Adrenal gland (tissue), 12 donors: Measurements from ENCODE around the gene SLC7A10. TPM values are rescaled to one million over a fixed set of nuclear protein-coding genes. Genes with fewer than 3 reads are reported as not detected.
"Not testable (repeated sequence)": the region's sequence is repeated elsewhere in the genome, so short reads cannot be mapped to it uniquely, and the experiment has no call there.

Experiments
- DNase-seq, 7 donors: peaks; one replicate each; pipeline ENCODE4 v3.0.0-alpha.2; 2019 to 2020
- H3K27ac ChIP-seq, 5 donors: fragments of 200-600 bp; sonication (generic) in 4 of 5; 1 replicate in 3 of 5; 2 replicates in 2 of 5; pipeline versions ENCODE4 v1.5.1 to v1.8.0; 2016 to 2020; ENCODE audit warnings: mild to moderate bottlenecking in 1 of 5
- H3K27me3 ChIP-seq: fragments of 200-600 bp; 2 replicates; pipeline ENCODE4 v1.8.0; 2021
- H3K36me3 ChIP-seq, 2 donors: fragments of 200-600 bp; replicated peaks in 1 of 2; 1 replicate in 1 of 2; 2 replicates in 1 of 2; pipeline versions ENCODE4 v1.5.1 to v1.8.0; 2018 to 2022
- H3K4me1 ChIP-seq, 2 donors: fragments of 200-600 bp; replicated peaks in 1 of 2; 1 replicate in 1 of 2; 2 replicates in 1 of 2; pipeline versions ENCODE4 v1.5.1 to v1.8.0; 2018 to 2021
- H3K4me3 ChIP-seq, 4 donors: fragments of 200-600 bp; sonication (generic) in 3 of 4; one replicate each; pipeline ENCODE4 v1.5.1; 2016 to 2018
- H3K9me3 ChIP-seq, 3 donors: fragments of 200-600 bp; sonication (generic) in 1 of 3; replicated peaks in 1 of 3; 1 replicate in 2 of 3; 2 replicates in 1 of 3; pipeline versions ENCODE4 v1.5.1 to v1.8.0; 2016 to 2021
- CTCF ChIP-seq, 6 experiments: fragments of 450-650 bp in 4 of 6; fragments of 200-600 bp in 2 of 6; sonication (generic) in 1 of 6; IDR thresholded peaks; 1 replicate in 5 of 6; 2 replicates in 1 of 6; pipeline versions ENCODE4 v1.5.1 to v1.8.0; 2016 to 2021; ENCODE audit warnings: antibody characterized with exemption in 6 of 6, mild to moderate bottlenecking in 2 of 6, moderate library complexity in 1 of 6
- POLR2A ChIP-seq, 2 donors: fragments of 450-650 bp; IDR thresholded peaks; one replicate each; pipeline ENCODE4 v1.6.1; 2017; ENCODE audit warnings: antibody characterized with exemption in 2 of 2, mild to moderate bottlenecking in 2 of 2, moderate library complexity in 1 of 2
- WGBS, 4 donors: extraction: QIAGEN DNeasy Blood & Tissue Kit in 2 of 4; methylation state at CpG; one replicate each; pipeline versions ENCODE4 v1.1.5 to v1.1.7; 2013 to 2017; 5-methylcytosine and 5-hydroxymethylcytosine counted together
- intact Hi-C, 2 donors: fragments of 100-400 bp; cut with DNase I; formaldehyde crosslinking; loops; one replicate each; pipeline versions ENCODE4 v1.14.1 to v1.15.0; 2022 to 2023
- polyA plus RNA-seq, 3 donors: library from polyadenylated mRNA; stranded (reverse); fragments of 200-250 nt in 2 of 3; fragments of 350-450 nt in 1 of 3; fragmentation: Illumina TruSeq in 1 of 3; extraction: RNeasy Lipid Tissue Mini Kit (QIAGEN cat#74804) in 1 of 3; gene quantifications; one replicate each; pipeline ENCODE4 v1.2.3, GENCODE V29; 2013 to 2014
- total RNA-seq, 9 donors: library from RNA; depleted of rRNA in 4 of 9; stranded (reverse); fragments of >200 nt in 4 of 9; fragments of 120-200 nt in 1 of 9; fragmentation: NEBNext Ultra II Directional in 1 of 9; extraction: Animal tissue kit (Norgen Biotek cat#: 25700) in 1 of 9; gene quantifications; one replicate each; pipeline versions ENCODE4 v1.1.0 to v1.2.4, GENCODE V29; 2013 to 2023
- donor health status: healthy with polysubstance abuse.
- donor health status: Bipolar disorder and iron deficiency.
- donor health status: DM: yes; HTN: yes; CAD: no.
- donor health status: DM: no; HTN: no; CAD: no.
- donor health status: DM: no; HTN: no; CAD: no.
- donor health status: DM: yes; HTN: yes; CAD: no.

Gene SLC7A10
- total and polyA plus RNA-seq, 12 donors: 0.14 to 9.3 (median 0.45) TPM; not detected in 4

DNA sequence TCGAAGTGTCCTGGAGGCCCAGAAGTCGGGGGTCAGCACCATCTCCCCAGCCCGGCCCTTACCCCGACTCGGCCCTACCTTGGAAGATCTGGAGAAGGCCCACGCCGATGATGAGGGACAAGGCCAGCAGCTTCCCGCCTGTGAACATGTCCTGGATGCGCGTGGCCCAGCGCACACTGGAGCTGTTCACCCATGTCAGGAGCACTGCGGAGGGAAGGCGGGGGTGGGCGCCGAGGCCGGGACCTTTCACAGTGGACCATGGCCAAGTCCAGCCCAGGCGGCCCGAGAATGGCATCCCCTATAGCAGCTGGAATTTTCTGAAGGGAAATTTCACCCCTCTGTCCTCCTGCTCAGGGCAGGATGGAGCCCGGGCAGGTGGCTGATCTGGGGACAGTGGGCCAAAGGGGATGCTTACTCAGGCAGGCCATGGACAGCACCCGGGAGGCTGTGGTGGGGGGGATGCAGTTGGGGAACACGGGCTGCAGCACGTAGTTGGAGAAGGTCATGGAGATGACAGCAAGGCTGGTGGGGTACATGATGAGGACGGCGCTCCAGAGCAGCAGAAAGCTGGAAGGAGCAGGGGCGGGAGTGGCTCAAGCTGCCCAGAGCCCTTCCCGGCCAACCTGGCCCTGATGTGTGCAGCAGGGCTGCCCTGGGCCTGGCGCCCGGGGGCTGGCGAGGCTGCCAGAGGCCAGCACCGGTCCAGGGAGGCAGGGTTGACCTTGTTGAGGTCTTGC is 13.0 kb downstream of the SLC7A10 start:
- no peak for DNase-seq
- Histone ChIP-seq H3K4me3 (no peak overlapping the region), H3K27ac (no peak overlapping the region), H3K27me3 (no peaks in the 10 kb centered on the region), H3K9me3 (no peaks in the 10 kb centered on the region), H3K4me1 (no peaks in the 10 kb centered on the region), H3K36me3 (no peaks in the 10 kb centered on the region)
- intact Hi-C loops: no loop called here
- no peak for TF ChIP-seq POLR2A (IDR thresholded peaks at IDR 0.05)
- no peak for TF ChIP-seq CTCF (IDR thresholded peaks at IDR 0.05)
- 76 to 84% (median 81%) methylated on average over 17 to 30 of the region's 30 CpGs for WGBS, 4 donors

DNA sequence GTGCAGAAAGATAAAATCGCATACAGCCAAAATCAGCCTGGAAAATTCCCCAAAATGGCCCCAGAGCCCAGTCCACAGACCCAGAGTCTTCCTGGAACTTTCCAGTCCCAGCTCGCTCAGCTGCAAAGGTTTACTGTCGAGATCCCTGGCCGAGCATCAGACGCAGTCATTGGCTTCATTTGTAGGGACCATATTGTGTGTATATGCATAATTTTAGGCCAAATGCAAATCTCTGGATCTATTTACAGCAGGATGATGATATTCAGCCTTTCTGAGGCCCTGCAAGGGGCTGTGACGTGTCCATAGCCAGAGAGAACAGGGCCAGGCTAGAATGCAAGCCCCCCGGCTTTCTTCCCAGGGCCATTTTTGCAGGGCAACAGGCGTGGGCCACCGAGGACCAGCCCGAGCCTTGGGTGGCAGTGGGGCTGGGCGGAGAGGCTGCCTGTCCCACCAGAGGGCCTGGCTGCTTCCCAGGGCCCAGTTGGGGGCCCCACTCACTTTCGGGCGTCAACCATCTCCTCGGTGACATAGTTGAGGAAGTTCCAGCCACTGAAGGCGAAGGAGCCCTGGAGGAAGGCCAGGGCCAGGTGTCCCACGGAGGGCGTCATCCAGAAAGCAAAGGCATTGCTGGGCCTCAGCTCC is 13.7 kb downstream of the SLC7A10 start:
- Histone ChIP-seq H3K27me3 (no peaks in the 10 kb centered on the region), H3K9me3 (no peaks in the 10 kb centered on the region), H3K36me3 (peaks cover 0 to 4% of the 10 kb centered on the region in 2 donors), H3K4me1 (no peaks in the 10 kb centered on the region), H3K27ac (no peak overlapping the region), H3K4me3 (no peak overlapping the region)
- no peak for TF ChIP-seq CTCF (IDR thresholded peaks at IDR 0.05)
- no peak for TF ChIP-seq POLR2A (IDR thresholded peaks at IDR 0.05)
- intact Hi-C loops: no loop called here
- DNase-seq: no peak
- WGBS, 4 donors: 69 to 85% (median 81%) methylated on average over 10 to 17 of the region's 17 CpGs

DNA sequence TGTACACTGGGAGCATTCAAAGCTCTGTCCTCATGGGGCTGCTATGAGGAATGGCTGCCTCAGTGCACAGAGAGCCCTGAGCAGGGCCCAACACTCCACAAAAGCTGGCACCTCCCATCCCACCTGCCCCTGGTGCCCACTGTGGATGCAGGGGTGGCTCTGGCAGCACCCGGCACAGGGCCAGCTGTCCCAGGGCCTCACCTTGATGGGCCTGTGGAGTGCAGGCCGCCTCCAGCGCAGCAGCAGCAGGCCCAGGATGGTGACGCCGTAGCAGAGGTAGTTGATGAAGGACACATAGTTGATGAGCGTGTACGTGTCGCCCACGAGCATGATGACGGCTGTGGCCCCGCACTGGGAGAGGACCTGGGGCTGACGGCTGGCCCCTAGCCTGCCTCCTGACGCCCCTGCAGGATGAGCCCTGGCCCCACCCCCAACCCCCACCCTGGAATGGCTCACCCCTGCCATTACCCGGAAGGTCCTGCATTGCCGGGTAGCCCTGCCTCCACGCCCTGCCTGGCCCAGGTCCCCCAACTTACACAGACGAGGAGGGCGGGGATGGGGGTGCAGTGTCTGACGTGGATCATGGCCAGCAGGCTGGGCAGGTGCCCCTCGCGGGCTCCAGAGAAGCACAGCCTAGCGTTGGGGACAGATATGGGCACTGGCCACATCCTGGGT is 15.2 kb downstream of the SLC7A10 start:
- 78 to 89% (median 87%) methylated on average over 5 to 22 of the region's 22 CpGs for WGBS, 4 donors
- DNase-seq: no peak
- Histone ChIP-seq H3K27me3 (no peaks in the 10 kb centered on the region), H3K4me3 (no peak overlapping the region), H3K36me3 (peaks cover 0 to 20% of the 10 kb centered on the region in 2 donors), H3K27ac (no peak overlapping the region), H3K4me1 (no peaks in the 10 kb centered on the region), H3K9me3 (no peaks in the 10 kb centered on the region)
- intact Hi-C loops: no loop called here
- TF ChIP-seq CTCF (IDR thresholded peaks at IDR 0.05) (no peak), POLR2A (IDR thresholded peaks at IDR 0.05) (no peak)

GRCh38 chr19:33209850-33210230 is 15.8 kb downstream of the SLC7A10 start:
- intact Hi-C loops, DNase-seq, H3K9me3 ChIP-seq, H3K4me3 ChIP-seq, H3K4me1 ChIP-seq, H3K27me3 ChIP-seq, H3K27ac ChIP-seq: not testable (repeated sequence)
- WGBS, 4 donors: 88 to 98% (median 95%) methylated on average over 7 of the region's 7 CpGs
- peaks cover 0 to 25% of the 10 kb centered on the region in 2 donors for H3K36me3 ChIP-seq
